VCaP (cell line): ENCODE results near the gene TNIK.

ENCODE experiments used
- H3K27ac ChIP-seq: fragments of 450-650 bp; 2 replicates; pipeline ENCODE4 v1.5.1; 2017
- CTCF ChIP-seq: fragments of 450-650 bp; conservative IDR thresholded peaks from 2 replicates; pipeline ENCODE4 v1.5.1; 2017; ENCODE audit warnings: mild to moderate bottlenecking, moderate library complexity

The TNIK gene

DNA sequence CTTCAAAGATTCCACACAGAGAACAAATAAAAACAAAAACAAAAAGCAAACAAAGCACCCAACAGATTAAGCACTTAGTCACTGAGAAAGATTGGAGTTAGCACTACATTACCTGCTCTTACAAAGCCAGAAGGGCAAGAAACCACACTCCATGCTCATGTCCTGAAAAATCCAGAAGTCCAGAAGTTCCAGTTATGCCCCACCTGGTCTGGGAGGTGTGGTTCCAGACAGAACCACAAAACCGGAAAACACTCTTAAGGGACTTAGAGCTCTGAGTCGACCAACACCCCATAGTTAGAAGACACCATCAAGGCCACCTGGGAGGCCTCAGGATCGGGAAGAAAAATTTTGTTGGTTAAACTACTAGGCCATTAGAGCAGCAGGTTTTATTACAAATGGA lies 88.9 kb downstream of the TNIK start:
- no peak overlapping the region for H3K27ac ChIP-seq
- TF ChIP-seq CTCF, result no peak

DNA sequence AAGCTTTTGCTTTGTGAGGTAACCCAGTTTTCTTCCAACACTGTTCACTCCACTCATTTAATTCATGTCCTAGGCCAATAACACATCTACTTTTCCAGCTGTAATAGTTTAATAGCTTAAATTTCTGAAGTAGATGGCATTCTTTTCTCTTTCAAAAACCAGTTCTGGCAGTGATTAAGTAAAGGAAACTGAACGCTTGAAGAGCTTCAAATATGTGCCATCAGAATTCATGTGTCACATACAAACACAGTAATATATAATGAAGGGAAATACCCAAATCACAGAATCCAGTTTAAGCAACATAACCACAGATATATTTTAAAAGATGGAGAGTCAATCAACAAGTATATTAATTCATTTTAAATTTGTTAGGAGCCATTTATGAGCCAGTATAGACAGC lies 91.0 kb downstream of the TNIK start:
- no peak for TF ChIP-seq CTCF
- no peak overlapping the region for H3K27ac ChIP-seq

GRCh38 chr3:171366738-171367137 lies 93.5 kb downstream of the TNIK start:
- peak overlapping the region; percentile 13; the same call in 1 of the 2 replicates for H3K27ac ChIP-seq

- peak overlapping the region; percentile 13; the same call in 1 of the 2 replicates for H3K27ac ChIP-seq
- TF ChIP-seq CTCF, result no peak
These were observed 94.2 kb downstream of the TNIK start for GRCh38 chr3:171366043-171366442.

DNA sequence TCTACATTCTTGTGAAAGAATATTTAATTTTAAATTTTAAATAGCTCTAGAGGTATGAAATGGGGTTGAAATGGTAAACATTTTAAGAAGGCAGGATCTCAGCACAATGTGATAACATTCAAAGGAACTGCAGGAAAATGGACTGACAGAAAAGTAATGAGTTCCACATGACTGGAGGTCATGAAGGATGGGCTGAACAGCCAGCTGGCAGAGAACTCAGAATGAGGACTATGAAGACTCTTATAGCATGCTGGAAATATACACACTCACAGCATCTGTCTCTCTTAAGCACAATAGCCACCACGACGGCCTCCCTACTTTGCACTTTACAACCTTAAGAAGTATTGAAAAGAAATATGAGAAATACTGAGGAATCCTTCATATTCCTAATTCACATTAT lies 94.7 kb downstream of the TNIK start:
- peak overlapping the region; percentile 13; the same call in 1 of the 2 replicates for H3K27ac ChIP-seq
- no peak for TF ChIP-seq CTCF

DNA sequence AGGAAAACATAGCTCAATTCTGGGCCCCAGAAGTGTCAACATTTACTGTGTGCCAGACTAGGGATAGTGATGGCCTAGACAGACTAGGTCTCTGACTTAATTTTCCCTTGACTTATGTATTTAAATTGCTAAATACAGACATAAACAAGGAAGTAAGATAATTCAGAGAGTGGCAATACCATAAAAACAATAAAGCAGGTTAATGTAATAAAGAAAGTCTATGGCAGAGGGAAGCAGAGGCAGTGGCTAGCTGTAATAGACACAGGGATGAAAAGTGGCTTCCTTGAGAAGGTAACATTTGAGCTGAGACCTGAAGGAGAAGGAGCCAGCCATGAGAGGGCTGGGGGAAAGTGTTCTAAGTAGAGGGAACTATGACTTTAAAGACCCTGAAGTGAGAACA lies 95.7 kb downstream of the TNIK start:
- TF ChIP-seq CTCF, result no peak
- H3K27ac ChIP-seq, result no peak overlapping the region

- no peak for TF ChIP-seq CTCF
- H3K27ac ChIP-seq, result no peak overlapping the region
These were observed 97.0 kb downstream of the TNIK start for GRCh38 chr3:171363202-171363601.

DNA sequence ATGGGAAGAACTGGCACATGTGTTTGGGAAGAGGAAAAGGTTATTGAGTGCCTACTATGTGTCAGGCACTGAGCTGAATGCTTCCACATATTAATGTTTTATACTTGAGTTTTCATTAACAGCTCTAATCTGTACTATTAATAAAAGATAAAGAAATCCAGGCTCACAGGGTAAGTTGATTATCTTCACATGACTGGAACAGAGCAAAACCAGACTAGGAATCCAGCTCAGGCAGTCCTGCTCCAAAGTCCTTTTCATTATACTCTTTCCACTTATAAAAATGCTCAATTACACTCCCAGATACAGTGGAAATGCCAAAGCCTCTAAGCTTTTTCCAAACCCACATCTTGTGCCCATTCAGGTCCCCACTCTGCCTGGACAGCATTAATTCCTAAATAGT lies 97.6 kb downstream of the TNIK start:
- no peak for TF ChIP-seq CTCF
- H3K27ac ChIP-seq, result no peak overlapping the region
